GM19193 (cell line): ENCODE data around the gene KRABD2.

Experiments
- POLR2A ChIP-seq: IDR thresholded peaks from 4 replicates; pipeline ENCODE4 v1.6.1; 2011; ENCODE audit not compliant: insufficient read depth, insufficient read length; ENCODE audit errors: extremely low read depth

KRABD2 gene

GRCh38 chr17:8402921-8403536 lies 26.5 kb upstream of the KRABD2 start:
- no peak for TF ChIP-seq POLR2A

- TF ChIP-seq POLR2A = no peak
Measured at GRCh38 chr17:8401107-8401506, 24.6 kb upstream of the KRABD2 start.

GRCh38 chr17:8398980-8399379 lies 22.5 kb upstream of the KRABD2 start:
- TF ChIP-seq POLR2A = no peak

- TF ChIP-seq POLR2A = no peak
Measured at GRCh38 chr17:8397636-8398035, 21.1 kb upstream of the KRABD2 start, which contains the start of gene RNF222. Gene RNF222 (minus strand): TSS chr17:8397827. CDS start chr17:8393461, 4,366 bp downstream.

GRCh38 chr17:8393470-8394231 lies 17.1 kb upstream of the KRABD2 start:
- no peak for TF ChIP-seq POLR2A

- TF ChIP-seq POLR2A = no peak
Measured at GRCh38 chr17:8392674-8393469, 16.4 kb upstream of the KRABD2 start.

GRCh38 chr17:8392274-8392673 lies 15.8 kb upstream of the KRABD2 start:
- no peak for TF ChIP-seq POLR2A

- no peak for TF ChIP-seq POLR2A
Measured at GRCh38 chr17:8391711-8392110, 15.2 kb upstream of the KRABD2 start.

GRCh38 chr17:8387914-8388651 lies 11.6 kb upstream of the KRABD2 start:
- no peak for TF ChIP-seq POLR2A

GRCh38 chr17:8386841-8387240 lies 10.3 kb upstream of the KRABD2 start:
- TF ChIP-seq POLR2A = no peak

GRCh38 chr17:8384801-8385378 lies 8.4 kb upstream of the KRABD2 start:
- no peak for TF ChIP-seq POLR2A

- TF ChIP-seq POLR2A = peak; percentile 98
Measured at GRCh38 chr17:8383143-8383822, 6.8 kb upstream of the KRABD2 start, which contains the start of gene RPL26. Gene RPL26 (minus strand): TSS chr17:8383193. CDS start chr17:8382310, 883 bp downstream.

GRCh38 chr17:8382880-8383142 lies 6.3 kb upstream of the KRABD2 start:
- no peak for TF ChIP-seq POLR2A

GRCh38 chr17:8382052-8382879 lies 5.8 kb upstream of the KRABD2 start:
- no peak for TF ChIP-seq POLR2A

- no peak for TF ChIP-seq POLR2A
Measured at GRCh38 chr17:8380049-8380448, 3.5 kb upstream of the KRABD2 start.
